ENCODE data around the gene RALBP1. TPM values are rescaled to one million over a fixed set of nuclear protein-coding genes. Genes with fewer than 3 reads are reported as not detected.

Gene RALBP1
- total and polyA plus RNA-seq, 2 of the 8 experiments (the other 6 are each of a cell fraction or from before 2014, with no cell fraction given), result 40.3 to 67.8 TPM

DNA sequence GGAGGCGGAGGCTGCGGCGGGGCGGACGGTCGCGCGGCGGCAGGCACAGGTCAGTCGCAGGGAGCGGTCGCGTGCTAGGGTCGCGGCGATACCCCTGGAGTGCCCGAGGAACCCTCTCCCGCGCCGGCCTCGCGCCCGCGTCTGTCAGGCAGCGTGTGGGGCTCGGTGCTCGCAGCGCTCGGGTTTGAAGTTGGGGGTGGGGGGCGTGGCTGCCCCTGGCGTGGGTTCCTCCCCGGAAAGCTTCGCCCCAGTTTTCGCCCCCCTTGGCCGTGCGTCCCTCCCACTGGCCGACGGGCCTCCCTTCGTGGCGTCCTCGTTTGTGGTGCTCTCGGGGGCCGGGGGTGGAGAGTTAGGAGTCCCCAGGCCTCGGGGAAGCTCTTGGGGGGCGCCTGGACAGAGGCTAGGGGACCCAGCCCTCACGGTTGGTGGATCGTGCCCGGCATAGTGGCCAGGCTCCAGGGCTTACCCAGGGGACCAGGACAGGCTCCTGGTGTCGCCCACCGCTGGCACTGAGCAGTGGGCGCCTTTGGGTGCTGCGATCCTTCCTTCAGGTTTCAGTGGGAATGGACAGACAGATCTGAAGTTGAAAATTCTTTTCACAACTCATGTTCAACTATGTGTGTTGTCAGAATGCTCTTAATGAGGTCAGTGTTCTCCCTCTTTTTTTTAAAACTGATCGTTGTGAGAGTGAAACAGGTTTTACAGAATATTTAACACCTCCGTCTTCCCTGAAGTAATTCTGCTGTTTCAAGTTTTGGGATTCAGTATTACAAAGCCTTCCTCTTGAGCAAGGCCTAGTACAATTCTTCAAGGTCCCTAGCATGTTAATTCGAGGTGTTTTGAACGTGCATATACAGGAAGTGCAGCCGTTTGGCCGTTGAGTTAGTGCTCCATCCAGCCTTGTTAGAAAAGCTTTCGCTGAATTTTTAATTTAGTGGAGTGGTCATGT is 604 bp downstream of the RALBP1 start:
- no peaks in the 10 kb centered on the region for H4K20me1 ChIP-seq (replicated peaks in 1 of 2; ENCODE audit: control insufficient read depth in 1 of 2, insufficient read depth in 2 of 2, low read length in 2 of 2)
- no peak overlapping the region for H2BK120ac ChIP-seq (replicated peaks; ENCODE audit: low read depth, low read length)
- H2BK12ac ChIP-seq (ENCODE audit: low read depth, low read length), result no peak overlapping the region
- DNase-seq (ENCODE audit: low read depth in 1 of 2, low spot score in 2 of 2) (no peak), FAIRE-seq (peak; percentile 39)
- H2AFZ ChIP-seq (ENCODE audit: low read length), result no peak overlapping the region; the same call in none of the 2 replicates
- WGBS, 2 experiments (ENCODE audit: extremely low coverage in 1 of 2, insufficient coverage in 1 of 2, insufficient read length in 1 of 2, insufficient replicate concordance in 2 of 2, low coverage in 1 of 2, low lambda C conversion rate in 2 of 2, missing lambda C conversion rate in 1 of 2), result 5% methylated on average over 46 of the region's 59 CpGs; no CpG with 5 or more reads in 1 of the 2 experiments
- H3K18ac ChIP-seq (ENCODE audit: extremely low read depth, low read length), result peak overlapping the region; percentile 87
- H4K91ac ChIP-seq (replicated peaks; ENCODE audit: insufficient read length, low read length), result peak overlapping the region; percentile 69
- H3K4me1 ChIP-seq (replicated peaks in 1 of 4; ENCODE audit: control insufficient read depth in 3 of 4, insufficient read depth in 4 of 4, low read length in 3 of 4), result peaks cover 0 to 6% (median 3%) of the 10 kb centered on the region in 4 experiments; a peak in 4 of 7 replicates
- no peak overlapping the region for H2BK15ac ChIP-seq (ENCODE audit: low read length)
- no peak overlapping the region; the same call in 1 of the 2 replicates for H2BK5ac ChIP-seq (ENCODE audit: low read depth, low read length)
- H4K8ac ChIP-seq (ENCODE audit: extremely low read depth, insufficient read depth, low read length), result peak overlapping the region; percentile 79
- no peak overlapping the region for H2BK20ac ChIP-seq (ENCODE audit: low read length)
- H3K27ac ChIP-seq (ENCODE audit: low read depth, low read length), result peak overlapping the region; percentile 65
- peak overlapping the region; percentile 81 for H3K4ac ChIP-seq (replicated peaks; ENCODE audit: insufficient read length, low read depth, low read length)
- H3K9ac ChIP-seq (replicated peaks in 1 of 4; ENCODE audit: extremely low read depth in 1 of 4, low read depth in 3 of 4, low read length in 3 of 4), result peak overlapping the region; percentile 72 to 85 (median 81)
- peak overlapping the region; percentile 70 to 90 (median 79) for H3K4me3 ChIP-seq (ENCODE audit: extremely low read depth in 1 of 4, insufficient read depth in 2 of 4, low read depth in 3 of 4, low read length in 4 of 4)
- peak overlapping the region; percentile 79 to 82 for H3K4me2 ChIP-seq (ENCODE audit: insufficient read depth in 1 of 2, low read depth in 2 of 2, low read length in 2 of 2)
- CTCF ChIA-PET (ENCODE audit: partially characterized antibody), result interaction anchor here (0.6 kb wide), 1 partner anchor 55 kb away, joined by 3 read pairs; no protein-coding TSS in a partner anchor
- POLR2A ChIA-PET (ENCODE audit: partially characterized antibody), result interaction anchor here (0.6 to 1.4 kb wide), 6 partner anchors 20 to 965 kb away, joined by 3 to 6 read pairs (median 3); no protein-coding TSS in a partner anchor
- H3K27me3 ChIP-seq (replicated peaks in 1 of 4; ENCODE audit: control insufficient read depth in 3 of 4, extremely low read depth in 1 of 4, insufficient read depth in 3 of 4, low read length in 3 of 4), result no peaks in the 10 kb centered on the region
- peaks cover 8% of the 10 kb centered on the region for H3K23me2 ChIP-seq (ENCODE audit: low read depth, low read length)
- peak overlapping the region; percentile 29 for H3K14ac ChIP-seq (ENCODE audit: insufficient read length)
- peak overlapping the region; percentile 10 for H3K56ac ChIP-seq (replicated peaks; ENCODE audit: insufficient read length, low read depth, low read length)
- H3K79me1 ChIP-seq (ENCODE audit: low read depth, low read length), result no peaks in the 10 kb centered on the region
- no peak overlapping the region for H4K5ac ChIP-seq (ENCODE audit: insufficient read length, low read depth, low read length)
- H3K23ac ChIP-seq (ENCODE audit: insufficient read length), result no peak overlapping the region
- peaks cover 4 to 51% of the 10 kb centered on the region in 2 experiments; a peak in 3 of 4 replicates for H3K79me2 ChIP-seq (ENCODE audit: control insufficient read depth in 1 of 2, insufficient read depth in 2 of 2, low read length in 2 of 2)
- no peaks in the 10 kb centered on the region for H3K9me3 ChIP-seq (ENCODE audit: insufficient read depth in 2 of 2, low read depth in 1 of 2, low read length in 1 of 2)
- H3K36me3 ChIP-seq (ENCODE audit: control insufficient read depth in 2 of 4, insufficient read depth in 4 of 4, low read length in 3 of 4), result no peaks in the 10 kb centered on the region; a peak in 1 of 8 replicates
- 0 out of 2 replicates have a peak overlapping the region, but pooled peaks have one; percentile 33 for H2AK5ac ChIP-seq (ENCODE audit: low read depth, low read length)
- TF ChIP-seq KDM4A (IDR thresholded peaks at IDR 0.05; ENCODE audit: low read depth, low read length, severe bottlenecking), result peak; percentile 8
- peak; percentile 56; the same call in 1 of the 2 replicates for TF ChIP-seq POLR2AphosphoS5 (IDR thresholded peaks at IDR 0.05; ENCODE audit: low read depth, low read length)
- no peak for TF ChIP-seq MAFK (IDR thresholded peaks at IDR 0.05; ENCODE audit: low read depth, low read length)
- TF ChIP-seq, protein P1, sequence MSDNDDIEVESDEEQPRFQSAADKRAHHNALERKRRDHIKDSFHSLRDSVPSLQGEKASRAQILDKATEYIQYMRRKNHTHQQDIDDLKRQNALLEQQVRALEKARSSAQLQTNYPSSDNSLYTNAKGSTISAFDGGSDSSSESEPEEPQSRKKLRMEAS (IDR thresholded peaks at IDR 0.05), result peak; percentile 57; the same call in 1 of the 2 replicates
- TF ChIP-seq CBX5 (IDR thresholded peaks at IDR 0.05; ENCODE audit: low read depth, low read length), result no peak
- TF ChIP-seq HDAC2 (IDR thresholded peaks at IDR 0.05; ENCODE audit: borderline replicate concordance in 1 of 2, low read depth in 2 of 2, low read length in 2 of 2), result peak in 1 of 2 experiments; percentile 64; a peak in 1 of 4 replicates
- TF ChIP-seq SIX5 (IDR thresholded peaks at IDR 0.05; ENCODE audit: low read depth, low read length), result no peak
- no peak for TF ChIP-seq CREB1 (IDR thresholded peaks at IDR 0.05)
- no peak for TF ChIP-seq CTBP2 (IDR thresholded peaks at IDR 0.05; ENCODE audit: borderline replicate concordance, insufficient read depth, insufficient read length, low read length)
- no peak; the same call in 1 of the 2 replicates for TF ChIP-seq TBP (IDR thresholded peaks at IDR 0.05; ENCODE audit: low read depth, low read length)

Data from H1 (cell line).